Endothelial cell of umbilical vein (primary cell): Measurements from ENCODE around the gene CTBP2. TPM values are rescaled to one million over a fixed set of nuclear protein-coding genes. Genes with fewer than 3 reads are reported as not detected.

Experiments used
- BruUV-seq: library from RNA; stranded (reverse); fragments of 400-500 nt; replicated peaks from 2 replicates; lab custom pipeline; 2021; lab: Mats Ljungman, UMichigan
- CTCF ChIA-PET: fragments of 300-600, 350-600 bp; sonication (Branson Sonifier 250); formaldehyde crosslinking; loops from one replicate; lab custom pipeline; 2021; ENCODE audit warnings: antibody characterized with exemption, inconsistent platforms; lab: Charles Lee
- POLR2A ChIA-PET: fragments of 300-600, 350-600 bp; sonication (Branson Sonifier 250); formaldehyde crosslinking; loops from one replicate; lab custom pipeline; 2021; ENCODE audit warnings: antibody characterized with exemption, inconsistent platforms; lab: Charles Lee
- DNase-seq: peaks from one replicate; pipeline ENCODE4 v3.0.0-alpha.2; 2011; ENCODE audit warnings: low read depth, low spot score
- FAIRE-seq: peaks from 2 replicates; lab custom pipeline; 2011; peaks lifted over from hg19 to GRCh38; lab: Jason Lieb, UNC
- H2AFZ ChIP-seq: 2 replicates; pipeline ENCODE4 v1.6.0; 2012; ENCODE audit warnings: low read depth, low read length, control low read depth, inconsistent platforms
- H3K27ac ChIP-seq: 2 replicates; pipeline ENCODE4 v1.5.1; 2011; ENCODE audit warnings: low read depth, mild to moderate bottlenecking, control low read depth, low read length, moderate library complexity; ENCODE audit not compliant: insufficient read depth
- H3K27me3 ChIP-seq, 2 experiments: 2 replicates each; pipeline versions ENCODE4 v1.6.0 to v1.6.1; 2011; ENCODE audit warnings: low read length in 2 of 2, mixed read lengths in 1 of 2; ENCODE audit not compliant: control insufficient read depth in 2 of 2, insufficient read depth in 2 of 2
- H3K36me3 ChIP-seq, 2 experiments: 2 replicates in 1 of 2; 3 replicates in 1 of 2; pipeline ENCODE4 v1.5.1; 2011; ENCODE audit warnings: low read length in 2 of 2, mild to moderate bottlenecking in 1 of 2, moderate library complexity in 1 of 2; ENCODE audit not compliant: control insufficient read depth in 2 of 2, insufficient read depth in 2 of 2; ENCODE audit errors: extremely low read depth in 1 of 2
- H3K4me1 ChIP-seq: 3 replicates; pipeline ENCODE4 v1.5.1; 2011; ENCODE audit warnings: mild to moderate bottlenecking, low read length; ENCODE audit not compliant: control insufficient read depth, insufficient read depth; ENCODE audit errors: extremely low read depth
- H3K4me2 ChIP-seq: 2 replicates; pipeline ENCODE4 v1.6.1; 2011; ENCODE audit warnings: low read length, control low read depth, mixed read lengths; ENCODE audit not compliant: insufficient read depth
- H3K4me3 ChIP-seq, 3 experiments: fragments of 200-600 bp in 1 of 3; sonication (generic), shearing (Covaris generic) in 1 of 3; replicated peaks in 1 of 3; 2 replicates each; pipeline ENCODE4 v1.5.1; 2011 to 2016; ENCODE audit warnings: control low read depth in 3 of 3, low read length in 3 of 3, mild to moderate bottlenecking in 2 of 3, inconsistent platforms in 1 of 3, low read depth in 1 of 3, moderate library complexity in 1 of 3; ENCODE audit not compliant: insufficient read depth in 1 of 3
- H3K79me2 ChIP-seq: 2 replicates; pipeline ENCODE4 v1.6.0; 2012; ENCODE audit warnings: low read length, inconsistent platforms; ENCODE audit not compliant: control insufficient read depth, insufficient read depth
- H3K9ac ChIP-seq: replicated peaks from 2 replicates; pipeline ENCODE3; 2011; ENCODE audit warnings: low read length, control low read depth; ENCODE audit not compliant: insufficient read depth; ENCODE audit errors: extremely low read depth
- H3K9me1 ChIP-seq: replicated peaks from 3 replicates; pipeline ENCODE4 v1.6.0; 2011; ENCODE audit warnings: mild to moderate bottlenecking, low read length; ENCODE audit not compliant: control insufficient read depth, insufficient read depth; ENCODE audit errors: extremely low read depth
- H3K9me3 ChIP-seq: replicated peaks from 2 replicates; pipeline ENCODE4 v1.5.1; 2012; ENCODE audit warnings: low read length, inconsistent platforms; ENCODE audit not compliant: control insufficient read depth, insufficient read depth
- H4K20me1 ChIP-seq: replicated peaks from 2 replicates; pipeline ENCODE3; 2011; ENCODE audit warnings: mild to moderate bottlenecking, low read length; ENCODE audit not compliant: control insufficient read depth, insufficient read depth; ENCODE audit errors: extremely low read depth
- EZH2 ChIP-seq: IDR thresholded peaks from 2 replicates; pipeline ENCODE4 v1.6.1; 2012; ENCODE audit warnings: borderline replicate concordance, low read depth, mild to moderate bottlenecking, moderate library complexity, low read length, inconsistent platforms; ENCODE audit not compliant: severe bottlenecking
- FOS ChIP-seq: IDR thresholded peaks from 2 replicates; pipeline ENCODE4 v1.6.1; 2011; ENCODE audit warnings: mild to moderate bottlenecking, low read length, moderate library complexity, borderline replicate concordance; ENCODE audit not compliant: insufficient read depth
- GATA2 ChIP-seq: IDR thresholded peaks from 2 replicates; pipeline ENCODE4 v1.7.0; 2011; ENCODE audit warnings: low read depth, mild to moderate bottlenecking, moderate library complexity, mixed read lengths, low read length; ENCODE audit not compliant: insufficient read length, insufficient read depth
- JUN ChIP-seq: IDR thresholded peaks from 2 replicates; pipeline ENCODE4 v1.6.1; 2011; ENCODE audit warnings: borderline replicate concordance, low read depth; ENCODE audit not compliant: insufficient read length, insufficient read depth
- MAX ChIP-seq: IDR thresholded peaks from 2 replicates; pipeline ENCODE4 v1.6.1; 2011; ENCODE audit not compliant: insufficient read depth, insufficient read length
- MYC ChIP-seq: IDR thresholded peaks from one replicate; pipeline ENCODE4 v1.6.1; 2011; ENCODE audit warnings: mild to moderate bottlenecking, low read depth, low read length
- POLR2A ChIP-seq: IDR thresholded peaks from 2 replicates; pipeline ENCODE4 v1.6.1; 2012; ENCODE audit warnings: low read depth, mild to moderate bottlenecking, control low read depth, low read length
- POLR2AphosphoS5 ChIP-seq: IDR thresholded peaks from 2 replicates; pipeline ENCODE4 v1.6.1; 2012; ENCODE audit warnings: low read depth, mild to moderate bottlenecking, control low read depth, low read length, moderate library complexity; ENCODE audit not compliant: insufficient read depth
- dilution Hi-C: fragments of 300-500 bp; cut with MboI; formaldehyde crosslinking; loops from one replicate; pipeline ENCODE4 v1.15.0; 2019; ENCODE audit warnings: low sequenced_read_pairs; ENCODE audit not compliant: extremely low pct_ligation_motif_present
- intact Hi-C: fragments of 100-400 bp; cut with micrococcal nuclease; formaldehyde crosslinking; loops from one replicate; pipeline ENCODE4 v1.10.0; 2022
- polyA plus RNA-seq, 4 experiments: library from polyadenylated mRNA; depleted of rRNA in 3 of 4; stranded (reverse) in 3 of 4; unstranded in 1 of 4; fragments of >200 nt; gene quantifications; 2 replicates each; pipeline versions ENCODE4 v1.2.1 to v1.2.3, GENCODE V29; 2011 to 2012; ENCODE audit warnings: missing spikeins in 1 of 4
- total RNA-seq: library from RNA; stranded (reverse); gene quantifications from 2 replicates; pipeline ENCODE4 v1.2.3, GENCODE V29; 2021
- TF ChIP-seq, protein P1 (sequence below), 2 donors: IDR thresholded peaks; 1 replicate in 1 of 2; 2 replicates in 1 of 2; pipeline ENCODE4 v1.5.1; 2011; ENCODE audit warnings: low read length in 2 of 2, mild to moderate bottlenecking in 2 of 2, moderate library complexity in 2 of 2, control low read depth in 1 of 2, inconsistent platforms in 1 of 2, low read depth in 1 of 2; ENCODE audit not compliant: insufficient read depth in 1 of 2; ENCODE audit errors: extremely low read depth in 1 of 2

CTBP2 gene
- total and polyA plus RNA-seq, 2 donors (not counting 3 experiments of a cell fraction or from before 2014, with no cell fraction given) = 118 to 128 TPM

GRCh38 chr10:125162120-125162931, 2.0 kb upstream of the CTBP2 start:
- Histone ChIP-seq H3K79me2 (peaks cover 24% of the 10 kb centered on the region), H3K4me3 (peak overlapping the region in 2 of 3 experiments; percentile 49 to 98), H3K4me1 (peaks cover 6% of the 10 kb centered on the region), H2AFZ (peak overlapping the region; percentile 92), H3K4me2 (peak overlapping the region; percentile 68), H4K20me1 (no peaks in the 10 kb centered on the region), H3K9me3 (no peaks in the 10 kb centered on the region), H3K27me3 (no peaks in the 10 kb centered on the region), H3K9ac (peak overlapping the region; percentile 65), H3K9me1 (no peaks in the 10 kb centered on the region), H3K36me3 (no peaks in the 10 kb centered on the region), H3K27ac (no peak overlapping the region)
- intact Hi-C loops = loop anchor here (5.0 kb wide), 1 partner anchor 540 kb away; no protein-coding TSS in a partner anchor
- dilution Hi-C loops = no loop called here
- no peak for FAIRE-seq
- CTCF ChIA-PET = interaction anchor here (1.2 kb wide), 1 partner anchor 468 kb away, joined by 4 read pairs; no protein-coding TSS in a partner anchor
- no TSS peak for BruUV-seq
- POLR2A ChIA-PET = no interaction called here
- TF ChIP-seq, protein P1, sequence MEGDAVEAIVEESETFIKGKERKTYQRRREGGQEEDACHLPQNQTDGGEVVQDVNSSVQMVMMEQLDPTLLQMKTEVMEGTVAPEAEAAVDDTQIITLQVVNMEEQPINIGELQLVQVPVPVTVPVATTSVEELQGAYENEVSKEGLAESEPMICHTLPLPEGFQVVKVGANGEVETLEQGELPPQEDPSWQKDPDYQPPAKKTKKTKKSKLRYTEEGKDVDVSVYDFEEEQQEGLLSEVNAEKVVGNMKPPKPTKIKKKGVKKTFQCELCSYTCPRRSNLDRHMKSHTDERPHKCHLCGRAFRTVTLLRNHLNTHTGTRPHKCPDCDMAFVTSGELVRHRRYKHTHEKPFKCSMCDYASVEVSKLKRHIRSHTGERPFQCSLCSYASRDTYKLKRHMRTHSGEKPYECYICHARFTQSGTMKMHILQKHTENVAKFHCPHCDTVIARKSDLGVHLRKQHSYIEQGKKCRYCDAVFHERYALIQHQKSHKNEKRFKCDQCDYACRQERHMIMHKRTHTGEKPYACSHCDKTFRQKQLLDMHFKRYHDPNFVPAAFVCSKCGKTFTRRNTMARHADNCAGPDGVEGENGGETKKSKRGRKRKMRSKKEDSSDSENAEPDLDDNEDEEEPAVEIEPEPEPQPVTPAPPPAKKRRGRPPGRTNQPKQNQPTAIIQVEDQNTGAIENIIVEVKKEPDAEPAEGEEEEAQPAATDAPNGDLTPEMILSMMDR (IDR thresholded peaks at IDR 0.05; ENCODE audit: extremely low read depth in 1 of 2, insufficient read depth in 1 of 2, low read depth in 1 of 2, low read length in 2 of 2) = no peak
- no peak for TF ChIP-seq JUN
- no peak for TF ChIP-seq MAX
- TF ChIP-seq GATA2 = no peak
- no peak for TF ChIP-seq POLR2A
- TF ChIP-seq EZH2 = no peak
- no peak for TF ChIP-seq MYC
- TF ChIP-seq FOS = no peak
- TF ChIP-seq POLR2AphosphoS5 = no peak
- DNase-seq = no peak
